ENCODE results near the gene ATXN7L1.

- TF ChIP-seq CTCF (IDR thresholded peaks at IDR 0.05) (no peak), POLR2A (IDR thresholded peaks at IDR 0.05) (no peak), EP300 (IDR thresholded peaks at IDR 0.05) (no peak)
These were observed 67.5 kb downstream of the ATXN7L1 start for GRCh38 chr7:105808703-105809590.
